Anterior cingulate cortex (tissue), 58 donors: Measurements from ENCODE around the gene MYH9.
"Not testable (repeated sequence)": the region's sequence is repeated elsewhere in the genome, so short reads cannot be mapped to it uniquely, and the experiment has no call there.

Experiments used
- DNase-seq, 58 donors: peaks; one replicate each; lab custom pipeline; 2025; lab: John Stamatoyannopoulos, UW

MYH9 gene

GRCh38 chr22:36258701-36259614 is 128.8 kb downstream of the MYH9 start:
- DNase-seq: peak in 2 of 58 donors; percentile 21 to 24

DNA sequence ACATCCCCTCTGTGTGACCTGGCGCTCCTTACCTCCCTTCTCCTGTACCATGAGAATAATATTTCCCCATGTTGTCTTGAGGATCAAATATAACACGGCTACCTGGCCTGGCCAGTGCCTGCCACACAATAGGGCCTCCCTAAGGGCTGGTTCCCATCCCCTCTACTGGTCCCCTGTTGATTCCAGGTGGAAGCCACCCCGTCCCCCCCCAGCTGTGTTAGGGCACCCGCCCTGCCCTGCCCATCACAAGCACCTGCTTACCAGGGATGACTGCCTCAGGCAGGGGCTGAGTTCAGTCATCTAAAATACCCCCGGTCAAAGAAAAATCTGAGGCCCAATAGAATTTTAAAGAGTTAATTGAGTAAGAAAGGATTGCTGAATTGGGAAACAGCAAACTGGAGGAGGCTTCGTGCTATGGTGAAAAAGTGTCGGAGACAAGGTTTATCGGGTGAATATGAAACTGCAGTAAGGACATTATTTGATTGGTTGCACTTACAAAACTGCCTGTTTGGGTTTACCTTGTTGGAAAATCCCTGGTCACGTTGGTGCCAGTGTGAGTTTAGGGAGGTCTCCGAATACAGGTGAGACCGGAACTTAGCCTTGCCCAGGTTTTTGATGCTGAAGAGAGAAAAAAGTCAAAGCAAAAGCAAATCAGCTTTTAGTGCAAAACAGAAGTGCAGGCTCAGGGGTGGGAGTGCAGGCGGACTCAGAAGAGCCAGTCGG is 129.7 kb downstream of the MYH9 start:
- no peak for DNase-seq

GRCh38 chr22:36257308-36257707 is 130.5 kb downstream of the MYH9 start:
- no peak for DNase-seq

- no peak for DNase-seq
Measured at GRCh38 chr22:36256478-36256877, 131.3 kb downstream of the MYH9 start.

- DNase-seq: not testable (repeated sequence)
Measured at GRCh38 chr22:36255572-36255971, 132.2 kb downstream of the MYH9 start.

DNA sequence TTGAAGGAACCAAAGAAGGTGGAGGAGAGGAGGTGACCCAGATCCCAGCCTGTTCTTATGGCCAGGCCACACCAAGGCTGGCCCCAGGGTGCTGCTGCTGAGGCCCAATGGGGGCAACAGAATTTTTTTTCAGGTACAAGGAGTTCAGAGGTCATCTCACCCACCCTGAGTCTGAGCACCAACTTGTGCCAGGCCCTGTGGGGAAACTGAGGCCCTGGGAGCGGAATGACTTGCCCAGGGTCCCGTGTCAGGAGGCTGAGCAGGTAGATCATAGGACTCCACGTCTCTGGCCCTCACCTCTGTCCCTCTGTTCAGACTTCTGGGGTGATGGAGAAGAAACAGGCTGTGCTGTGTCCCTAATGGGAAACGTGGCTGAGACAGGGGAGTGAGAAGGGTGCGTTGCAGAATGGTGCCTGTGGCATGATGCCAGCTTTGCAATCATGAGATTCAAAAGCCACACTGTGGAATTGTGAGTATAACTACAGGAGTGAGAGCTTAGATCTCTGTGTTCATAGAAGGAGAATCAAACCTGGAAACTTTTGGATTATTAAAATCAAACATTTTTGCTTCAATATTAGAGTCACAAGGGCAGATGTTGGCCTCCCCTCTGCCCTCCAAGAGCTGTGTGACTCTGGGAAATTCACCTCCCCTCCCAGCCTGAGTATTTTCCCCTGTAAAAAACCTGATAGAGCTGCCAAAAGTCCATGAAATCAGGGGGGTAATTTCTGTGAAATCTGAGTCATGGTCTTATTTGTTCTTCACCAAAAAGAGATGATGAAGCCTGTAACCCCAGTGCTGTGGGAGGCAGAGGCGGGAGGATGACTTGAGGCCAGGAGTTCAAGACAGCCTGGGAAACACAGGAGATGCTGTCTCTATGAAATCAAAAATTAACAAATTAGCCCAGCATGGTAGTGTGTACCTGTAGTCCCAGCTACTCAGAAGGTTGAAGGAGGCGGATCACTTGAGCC is 134.0 kb downstream of the MYH9 start:
- peak in 1 of 58 donors; percentile 45 for DNase-seq

GRCh38 chr22:36252754-36253522 is 134.8 kb downstream of the MYH9 start, which contains the start of gene APOL1:
Gene APOL1, plus strand, starts transcription at chr22:36253133. Its CDS starts 1,823 bp downstream, at chr22:36254956.
- no peak for DNase-seq

GRCh38 chr22:36251979-36252608 is 135.7 kb downstream of the MYH9 start:
- DNase-seq: not testable (repeated sequence)

- DNase-seq: peak in 10 of 58 donors; percentile 16 to 47 (median 33)
Measured at GRCh38 chr22:36250292-36250960, 137.3 kb downstream of the MYH9 start.

DNA sequence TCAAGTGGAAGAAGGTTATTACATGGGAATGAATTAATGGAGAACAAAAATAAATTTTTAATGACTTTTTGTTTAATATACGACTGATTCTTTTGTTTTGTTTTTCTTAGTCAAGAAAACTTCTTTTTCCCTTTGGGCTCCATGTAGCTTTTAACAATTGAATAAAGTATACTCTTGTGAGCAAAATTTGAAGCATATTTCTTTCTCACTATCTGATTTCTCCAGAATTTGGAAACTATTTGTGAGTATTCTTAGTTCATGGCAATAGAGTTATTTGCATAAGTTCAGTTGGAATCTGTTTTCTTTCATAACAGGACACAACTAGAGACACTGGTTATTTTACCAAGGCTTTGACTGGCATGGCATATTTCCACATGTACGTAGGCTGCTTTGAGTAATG is 138.6 kb downstream of the MYH9 start:
- no peak for DNase-seq

- DNase-seq: no peak
Measured at GRCh38 chr22:36247955-36248354, 139.8 kb downstream of the MYH9 start.

- no peak for DNase-seq
Measured at GRCh38 chr22:36246718-36247117, 141.0 kb downstream of the MYH9 start.

DNA sequence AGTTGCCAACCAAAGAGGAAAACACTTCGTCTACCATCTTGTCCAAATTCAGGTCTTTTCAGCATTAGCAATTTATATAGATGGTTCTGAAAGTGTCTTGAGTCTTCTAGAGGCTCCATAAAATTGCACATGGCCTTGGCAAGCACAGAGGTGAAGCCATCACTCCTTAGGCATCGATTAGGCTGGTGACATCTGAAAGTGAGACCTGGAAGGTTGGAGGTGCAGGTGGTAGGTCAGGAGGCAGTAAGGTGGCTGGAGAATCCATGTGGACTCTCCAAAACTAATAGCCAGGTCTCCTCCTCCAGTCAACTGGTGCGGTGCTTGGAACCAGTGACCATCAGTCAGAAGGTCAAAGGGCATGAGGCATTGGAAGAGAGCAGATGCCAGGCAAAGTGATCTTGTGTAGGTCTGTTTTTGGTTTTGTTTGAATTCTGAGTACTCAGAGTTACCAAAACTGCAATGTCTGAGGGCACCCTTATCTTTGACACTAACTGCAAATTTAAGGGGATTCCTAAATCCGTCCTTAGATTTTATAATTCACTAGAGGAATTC is 141.9 kb downstream of the MYH9 start:
- no peak for DNase-seq

DNA sequence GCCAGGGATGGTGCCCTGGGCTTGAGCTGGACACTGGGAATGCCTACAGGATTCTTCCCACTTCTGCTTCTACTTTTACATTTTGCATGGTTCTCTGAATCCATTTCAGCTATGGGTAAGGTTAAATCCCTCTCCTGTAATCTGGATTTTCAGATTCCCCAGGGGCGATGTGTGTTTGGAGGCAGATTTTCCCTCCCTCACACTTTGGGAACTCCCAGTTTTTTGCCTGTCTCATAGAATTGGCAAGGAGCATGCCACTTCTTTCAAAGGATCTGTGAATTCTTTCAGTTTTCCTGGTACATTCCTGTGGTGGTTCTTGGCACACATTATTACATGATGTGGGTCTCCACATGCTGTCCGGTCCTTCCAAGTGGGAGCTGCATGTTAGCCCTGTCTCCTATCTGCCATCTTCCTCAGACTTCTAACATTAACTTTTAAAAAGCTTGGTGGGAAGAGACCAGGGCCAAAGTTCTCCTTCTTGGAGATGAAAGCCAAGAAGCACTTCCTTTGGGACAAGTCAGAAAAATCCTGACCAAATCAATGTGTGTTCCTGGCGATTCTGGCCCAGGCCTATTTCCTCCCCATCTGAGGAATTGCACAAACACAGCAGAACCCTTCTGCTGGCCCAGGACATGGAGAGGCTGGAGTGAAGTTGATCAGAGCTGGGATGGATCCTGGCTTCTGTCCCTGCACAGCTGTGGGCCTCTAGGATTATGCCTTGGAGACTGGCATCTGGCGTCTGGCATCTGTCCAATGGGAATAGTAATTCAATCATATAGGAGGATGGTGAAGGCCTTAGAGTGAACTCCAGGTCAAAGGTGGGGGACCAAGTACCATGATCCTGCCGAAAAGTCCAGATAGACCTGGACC is 143.0 kb downstream of the MYH9 start:
- DNase-seq: no peak

DNA sequence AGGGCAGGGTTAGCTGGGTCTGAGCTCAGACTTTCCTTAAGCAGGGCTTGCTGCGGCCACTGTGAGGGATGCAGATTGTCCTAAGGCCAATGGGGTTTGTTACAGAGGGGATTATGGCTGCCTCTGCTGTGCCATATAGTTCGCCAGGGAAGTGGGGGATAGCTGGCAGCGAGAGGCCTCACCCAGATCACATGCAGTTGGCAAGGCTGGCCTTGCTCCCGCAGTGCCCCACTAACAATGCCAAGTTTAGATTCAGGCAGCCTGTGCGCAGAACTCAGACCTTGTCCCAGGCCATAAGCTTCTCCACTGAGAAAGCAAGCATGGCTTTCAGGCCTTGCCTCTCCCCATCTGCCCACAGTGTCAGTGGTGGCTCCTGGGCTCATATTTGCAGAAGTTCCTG is 143.8 kb downstream of the MYH9 start:
- peak in 1 of 58 donors; percentile 28 for DNase-seq

- DNase-seq: peak in 56 of 58 donors; percentile 47 to 93 (median 80)
Measured at GRCh38 chr22:36239401-36240171, 148.2 kb downstream of the MYH9 start, which contains the start of gene APOL2. Gene APOL2, minus strand, starts transcription at chr22:36239527. Its CDS starts 6,365 bp downstream, at chr22:36233162.
